ENCODE measurements around the gene BAK1.
A peak's percentile ranks its signal among the peaks of the same experiment; 100 is the strongest.
"Not testable (repeated sequence)": the region's sequence is repeated elsewhere in the genome, so short reads cannot be mapped to it uniquely, and the experiment has no call there.

The BAK1 gene

DNA sequence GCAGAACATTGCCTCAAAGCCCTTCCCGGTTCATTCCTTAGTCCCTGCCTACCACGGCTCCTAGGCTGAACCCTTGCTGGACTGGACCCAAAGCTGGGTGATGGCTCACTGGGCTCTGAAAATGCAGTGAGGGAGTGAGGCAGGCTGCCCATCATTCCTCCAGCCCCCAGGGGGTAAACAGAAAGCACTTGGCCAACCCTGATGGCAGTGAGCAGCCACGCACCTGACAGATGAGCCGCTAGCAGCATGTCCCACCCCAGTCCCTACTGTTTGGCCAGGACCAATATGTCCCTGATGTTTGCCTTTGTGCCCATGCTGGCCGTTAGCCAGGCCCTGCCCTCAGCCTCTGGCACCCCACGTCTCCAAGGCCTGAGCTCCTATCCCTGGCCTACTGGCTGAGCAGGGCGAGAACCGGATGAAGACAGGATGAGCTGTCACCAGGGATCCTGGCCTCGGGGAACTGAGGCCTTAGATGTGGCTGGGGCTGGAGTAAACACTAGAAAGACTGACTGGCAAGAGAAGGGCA is 19.4 kb upstream of the BAK1 start:
- no peaks in the 10 kb centered on the region for H3K27me3 ChIP-seq (replicated peaks; ENCODE audit: control insufficient read depth, insufficient read depth, low read length)
- TF ChIP-seq, protein P1, sequence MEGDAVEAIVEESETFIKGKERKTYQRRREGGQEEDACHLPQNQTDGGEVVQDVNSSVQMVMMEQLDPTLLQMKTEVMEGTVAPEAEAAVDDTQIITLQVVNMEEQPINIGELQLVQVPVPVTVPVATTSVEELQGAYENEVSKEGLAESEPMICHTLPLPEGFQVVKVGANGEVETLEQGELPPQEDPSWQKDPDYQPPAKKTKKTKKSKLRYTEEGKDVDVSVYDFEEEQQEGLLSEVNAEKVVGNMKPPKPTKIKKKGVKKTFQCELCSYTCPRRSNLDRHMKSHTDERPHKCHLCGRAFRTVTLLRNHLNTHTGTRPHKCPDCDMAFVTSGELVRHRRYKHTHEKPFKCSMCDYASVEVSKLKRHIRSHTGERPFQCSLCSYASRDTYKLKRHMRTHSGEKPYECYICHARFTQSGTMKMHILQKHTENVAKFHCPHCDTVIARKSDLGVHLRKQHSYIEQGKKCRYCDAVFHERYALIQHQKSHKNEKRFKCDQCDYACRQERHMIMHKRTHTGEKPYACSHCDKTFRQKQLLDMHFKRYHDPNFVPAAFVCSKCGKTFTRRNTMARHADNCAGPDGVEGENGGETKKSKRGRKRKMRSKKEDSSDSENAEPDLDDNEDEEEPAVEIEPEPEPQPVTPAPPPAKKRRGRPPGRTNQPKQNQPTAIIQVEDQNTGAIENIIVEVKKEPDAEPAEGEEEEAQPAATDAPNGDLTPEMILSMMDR (IDR thresholded peaks at IDR 0.05; ENCODE audit: insufficient read depth, low read length, poor library complexity, severe bottlenecking), result no peak
- H3K4me3 ChIP-seq (replicated peaks; ENCODE audit: low read depth, low read length), result no peak overlapping the region
- no peaks in the 10 kb centered on the region for H3K36me3 ChIP-seq (ENCODE audit: control insufficient read depth, insufficient read depth, low read length)
- DNase-seq (ENCODE audit: extremely low read depth, insufficient read length), result no peak

DNA sequence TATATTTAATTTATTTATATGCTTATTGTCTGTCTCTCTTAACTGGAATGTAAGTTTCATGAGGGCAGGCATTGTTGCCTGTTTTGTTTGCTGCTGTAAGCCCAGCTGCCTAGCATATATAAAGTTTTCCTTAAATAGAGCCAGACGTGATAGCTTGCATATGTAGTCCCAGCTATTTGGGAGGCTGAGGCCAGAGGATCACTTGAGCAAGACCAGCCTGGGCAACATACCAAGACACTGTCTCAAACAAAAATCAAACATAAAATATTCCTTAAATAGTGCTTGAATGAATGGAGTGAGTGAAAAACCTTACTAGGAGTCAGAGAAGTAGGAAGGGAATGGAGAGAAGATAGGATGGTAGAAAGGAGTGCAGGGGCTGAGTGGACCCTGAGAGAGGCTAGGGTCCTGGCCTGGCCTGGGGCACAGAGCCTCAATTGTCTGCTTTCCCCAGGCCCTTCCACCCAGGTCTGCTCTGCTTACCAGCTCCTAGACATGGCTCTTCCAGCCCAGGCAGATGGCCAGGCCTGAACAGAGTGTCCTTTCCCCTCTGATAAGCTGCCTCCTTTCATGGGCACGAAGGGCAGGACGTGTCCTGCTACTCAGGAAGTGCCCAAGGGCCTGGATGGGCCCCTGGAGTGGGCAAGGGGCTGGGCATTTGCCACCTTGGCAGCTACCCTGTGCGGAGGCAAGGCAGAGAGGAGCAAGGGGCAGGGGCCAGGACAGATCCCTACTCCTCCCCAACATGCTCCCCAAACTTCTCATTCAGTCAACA is 17.7 kb upstream of the BAK1 start:
- TF ChIP-seq, protein P1 (IDR thresholded peaks at IDR 0.05; ENCODE audit: insufficient read depth, low read length, poor library complexity, severe bottlenecking), result no peak

DNA sequence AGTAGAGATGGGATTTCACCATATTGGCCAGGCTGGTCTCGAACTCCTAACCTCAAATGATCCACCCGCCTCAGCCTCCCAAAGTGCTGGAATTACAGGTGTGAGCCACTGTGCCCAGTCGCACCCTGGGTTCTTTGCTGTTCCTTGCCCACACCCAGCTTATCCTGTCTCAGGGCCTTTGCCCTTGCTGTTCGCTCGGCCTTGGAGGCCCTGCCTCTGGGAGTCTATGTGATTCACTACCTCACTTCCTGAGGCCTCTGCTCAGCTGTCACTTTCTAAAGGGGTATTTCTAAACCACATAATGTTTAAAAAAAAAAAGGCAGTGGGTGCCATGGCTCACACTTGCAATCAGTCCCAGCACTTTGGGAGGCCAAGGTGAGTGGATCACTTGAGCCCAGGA is 16.8 kb upstream of the BAK1 start:
- not testable (repeated sequence) for H3K4me3 ChIP-seq (replicated peaks; ENCODE audit: low read depth, low read length); H3K36me3 ChIP-seq (ENCODE audit: control insufficient read depth, insufficient read depth, low read length); DNase-seq (ENCODE audit: extremely low read depth, insufficient read length)

More for the DNA sequence above, 17.7 kb upstream of the BAK1 start:
- no peaks in the 10 kb centered on the region for H3K36me3 ChIP-seq (ENCODE audit: control insufficient read depth, insufficient read depth, low read length)
- no peaks in the 10 kb centered on the region for H3K27me3 ChIP-seq (replicated peaks; ENCODE audit: control insufficient read depth, insufficient read depth, low read length)
- H3K4me3 ChIP-seq (replicated peaks; ENCODE audit: low read depth, low read length), result no peak overlapping the region
- no peak for DNase-seq (ENCODE audit: extremely low read depth, insufficient read length)

DNA sequence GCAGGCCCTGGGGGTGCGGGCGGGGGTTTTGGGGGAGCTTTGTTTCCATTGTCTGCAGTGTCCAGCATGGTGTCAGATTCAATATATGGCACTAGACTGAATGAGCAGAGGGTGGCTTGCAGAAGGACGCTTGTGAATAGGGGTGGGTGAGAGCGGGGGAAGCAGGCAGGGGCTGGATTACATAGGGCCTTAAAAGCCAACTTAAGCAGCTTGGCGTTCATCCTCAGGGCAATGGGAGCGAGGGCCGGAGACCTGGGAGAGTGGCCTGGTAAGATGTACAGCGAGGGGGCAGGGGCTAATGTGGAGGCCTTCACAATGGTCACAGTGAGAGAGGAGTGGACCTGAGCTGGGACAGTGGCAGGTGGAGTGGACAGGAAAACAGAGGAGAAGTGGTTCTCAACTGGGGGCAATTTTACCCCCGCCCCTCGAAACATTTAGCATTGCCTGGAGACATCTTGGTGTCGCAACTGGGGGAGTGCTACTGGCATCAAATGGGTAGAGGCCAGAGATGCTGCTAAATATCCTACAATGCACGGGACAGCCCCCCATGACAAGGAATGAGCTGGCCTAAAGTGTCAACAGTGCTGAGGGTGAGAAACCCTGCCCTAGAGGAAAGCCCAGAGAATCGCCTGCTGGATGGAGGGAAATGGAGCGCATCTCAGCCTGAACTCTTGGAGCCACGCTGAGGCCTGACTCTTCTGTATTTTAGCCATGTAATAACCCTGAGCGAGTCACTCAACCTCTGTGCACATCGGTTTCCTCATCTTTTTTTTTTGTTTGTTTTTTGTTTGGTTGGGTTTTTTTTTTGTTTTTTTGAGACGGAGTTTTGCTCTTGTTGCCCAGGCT is 15.1 kb upstream of the BAK1 start:
- Histone ChIP-seq H3K4me3 (replicated peaks; ENCODE audit: low read depth, low read length) (no peak overlapping the region), H3K36me3 (ENCODE audit: control insufficient read depth, insufficient read depth, low read length) (no peaks in the 10 kb centered on the region), H3K27me3 (replicated peaks; ENCODE audit: control insufficient read depth, insufficient read depth, low read length) (no peaks in the 10 kb centered on the region)
- no peak for DNase-seq (ENCODE audit: extremely low read depth, insufficient read length)
- TF ChIP-seq, protein P1 (IDR thresholded peaks at IDR 0.05; ENCODE audit: insufficient read depth, low read length, poor library complexity, severe bottlenecking), result no peak

More for the DNA sequence above, 16.8 kb upstream of the BAK1 start:
- H3K27me3 ChIP-seq (replicated peaks; ENCODE audit: control insufficient read depth, insufficient read depth, low read length), result not testable (repeated sequence)

DNA sequence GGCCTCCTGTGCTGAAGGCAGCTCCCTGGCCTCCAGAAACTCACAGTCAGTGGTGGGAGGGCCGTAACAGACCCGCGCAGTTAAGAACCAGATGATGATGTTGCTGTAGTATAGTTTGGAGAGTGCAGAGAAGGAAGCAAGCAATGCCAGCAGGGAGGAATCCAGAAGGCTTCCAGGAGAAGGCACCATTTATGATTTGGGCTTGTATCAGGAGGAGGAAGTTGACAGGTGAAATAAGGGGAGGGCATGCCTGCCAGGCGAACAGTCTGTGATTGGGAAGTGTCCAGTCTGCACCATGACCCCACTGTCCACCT is 13.3 kb upstream of the BAK1 start:
- no peaks in the 10 kb centered on the region for H3K36me3 ChIP-seq (ENCODE audit: control insufficient read depth, insufficient read depth, low read length)
- DNase-seq (ENCODE audit: extremely low read depth, insufficient read length), result no peak
- H3K27me3 ChIP-seq (replicated peaks; ENCODE audit: control insufficient read depth, insufficient read depth, low read length), result no peaks in the 10 kb centered on the region
- peak overlapping the region; percentile 47 for H3K4me3 ChIP-seq (replicated peaks; ENCODE audit: low read depth, low read length)
- TF ChIP-seq, protein P1 (IDR thresholded peaks at IDR 0.05; ENCODE audit: insufficient read depth, low read length, poor library complexity, severe bottlenecking), result no peak
